GM21786 (cell line): ENCODE data around the gene HOMER2.

Experiments used
- ATAC-seq: cut with Tn5 transposase; IDR thresholded peaks from one replicate; pipeline ENCODE4 v1.9.1; 2021; ENCODE audit not compliant: unreplicated experiment

HOMER2 gene

DNA sequence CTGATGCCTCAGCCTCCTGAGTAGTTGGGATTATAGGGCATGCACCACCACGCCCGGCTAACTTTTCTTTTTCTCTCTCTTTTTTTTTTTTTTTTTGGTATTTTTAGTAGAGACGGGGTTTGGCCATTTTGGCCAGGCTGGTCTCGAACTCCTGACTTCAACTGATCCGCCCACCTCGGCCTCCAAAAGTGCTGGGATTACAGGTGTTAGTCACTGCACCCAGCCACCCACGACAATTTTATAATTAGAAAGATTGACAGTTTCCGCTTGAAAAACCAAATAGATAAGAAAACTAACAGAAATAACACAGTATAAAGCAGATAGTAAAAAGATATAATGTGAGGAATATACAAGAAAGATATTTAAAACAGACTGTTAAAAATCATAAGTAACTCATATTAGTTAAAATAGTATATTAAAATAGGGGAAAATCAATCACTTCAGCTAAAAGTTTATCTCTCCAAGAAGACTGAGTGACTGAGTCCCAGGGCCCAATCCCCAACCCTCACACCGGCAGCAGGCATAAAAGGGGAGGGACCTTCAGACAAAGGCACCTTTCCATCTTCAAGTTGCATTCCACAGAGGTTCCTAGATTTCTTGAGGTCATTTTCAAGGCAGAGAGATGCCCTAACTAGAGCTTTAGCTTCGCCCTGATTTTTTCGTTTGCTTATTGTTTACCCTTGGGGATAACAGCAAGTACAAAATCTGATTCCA lies 144.4 kb downstream of the HOMER2 start:
- ATAC-seq, result no peak

DNA sequence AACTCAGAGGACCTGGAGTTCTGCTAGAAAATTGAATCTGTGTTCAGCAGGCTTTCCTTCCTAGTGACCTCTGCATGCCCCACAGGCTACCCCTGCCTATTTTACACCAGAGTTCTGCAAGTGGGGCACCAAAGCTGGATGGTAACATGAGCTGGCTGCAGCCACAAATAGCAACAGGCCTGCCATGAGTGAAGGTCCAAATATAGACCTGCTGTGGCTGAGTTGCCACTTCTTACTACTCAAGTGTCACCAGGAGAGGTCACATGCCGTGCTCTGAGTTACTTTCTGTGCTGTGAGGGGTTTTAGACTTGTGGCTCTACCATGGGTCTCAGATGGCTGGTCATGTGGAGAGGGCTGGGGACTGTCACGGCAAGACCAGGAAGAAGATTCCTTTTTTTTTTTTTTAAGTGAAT lies 146.5 kb downstream of the HOMER2 start, which contains the start of gene FSD2:
Gene FSD2, minus strand, starts transcription at position 76 of the 413 bp plus-strand sequence. CDS start 18,679 bp downstream, outside the sequence.
- ATAC-seq, result peak; percentile 68

DNA sequence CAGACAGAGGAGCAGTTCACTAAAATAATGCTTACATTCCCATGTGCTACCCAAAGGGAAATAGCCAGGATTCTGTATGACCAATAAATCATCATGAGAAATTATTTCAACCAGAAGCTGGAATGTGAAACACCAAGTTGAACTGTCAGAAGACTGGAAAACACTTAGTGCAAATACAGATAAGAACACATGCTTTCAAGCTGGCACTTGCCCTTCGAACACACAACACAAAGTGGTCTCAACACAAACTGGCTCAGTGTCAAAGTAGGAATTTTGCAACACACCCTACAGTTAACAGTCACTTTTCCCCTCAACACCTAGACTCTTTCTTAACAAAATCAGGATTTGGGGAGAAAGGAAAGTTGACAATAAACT lies 148.0 kb downstream of the HOMER2 start:
- ATAC-seq, result no peak

DNA sequence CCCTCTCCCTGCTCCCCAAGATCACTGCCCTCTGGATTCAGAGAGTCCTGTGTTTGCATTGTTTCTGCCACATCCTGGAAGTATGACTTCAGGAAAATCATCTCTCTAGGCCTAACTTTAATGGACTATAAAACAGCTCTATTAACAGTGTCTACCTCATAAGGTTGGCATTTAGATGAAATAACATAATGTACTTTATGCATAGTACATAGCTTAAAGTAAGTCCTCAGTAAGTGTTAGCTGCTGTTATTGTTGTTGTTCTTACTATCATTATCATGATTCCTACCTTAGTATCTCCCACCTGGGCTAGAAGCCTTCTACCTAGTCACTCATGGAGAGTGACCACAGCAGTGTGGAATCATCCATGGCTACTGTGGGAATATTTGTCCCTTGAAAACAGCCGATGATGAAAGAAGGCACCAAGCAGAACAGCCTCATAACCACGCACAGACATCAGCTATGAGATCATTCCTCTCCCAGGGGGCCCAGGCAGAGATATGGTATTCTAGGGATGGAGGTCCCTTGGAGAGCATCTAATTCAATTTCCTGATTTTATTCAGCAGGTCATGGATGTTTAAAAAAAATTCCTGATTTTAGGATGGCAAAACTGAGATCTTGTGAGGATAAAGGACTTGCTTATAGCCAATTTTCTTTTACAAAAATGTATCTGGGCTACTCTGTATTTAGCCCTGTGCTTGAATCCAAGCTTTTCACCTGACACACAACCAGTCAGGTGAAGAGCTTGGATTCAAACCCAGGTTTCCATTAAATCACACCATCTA lies 148.5 kb downstream of the HOMER2 start:
- no peak for ATAC-seq

DNA sequence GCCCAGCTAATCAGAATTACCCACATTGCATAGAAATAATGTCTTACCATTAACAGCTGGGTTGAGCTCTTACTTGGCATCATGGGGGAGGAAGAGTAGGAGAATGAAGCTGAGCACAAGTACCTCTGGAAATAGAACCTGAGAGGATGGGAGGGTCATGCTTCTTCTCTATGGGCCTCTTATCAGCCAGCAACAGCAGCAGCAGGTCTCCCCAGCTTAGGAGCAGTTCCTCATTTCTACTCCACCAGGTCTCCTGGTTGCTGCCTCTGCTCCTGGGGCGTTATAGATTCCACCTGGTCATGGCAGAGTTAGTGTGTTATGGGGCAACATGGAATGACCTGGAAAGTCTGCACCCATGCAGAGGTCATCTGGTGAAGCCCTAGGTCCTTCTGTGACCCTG lies 150.0 kb downstream of the HOMER2 start:
- ATAC-seq, result no peak

DNA sequence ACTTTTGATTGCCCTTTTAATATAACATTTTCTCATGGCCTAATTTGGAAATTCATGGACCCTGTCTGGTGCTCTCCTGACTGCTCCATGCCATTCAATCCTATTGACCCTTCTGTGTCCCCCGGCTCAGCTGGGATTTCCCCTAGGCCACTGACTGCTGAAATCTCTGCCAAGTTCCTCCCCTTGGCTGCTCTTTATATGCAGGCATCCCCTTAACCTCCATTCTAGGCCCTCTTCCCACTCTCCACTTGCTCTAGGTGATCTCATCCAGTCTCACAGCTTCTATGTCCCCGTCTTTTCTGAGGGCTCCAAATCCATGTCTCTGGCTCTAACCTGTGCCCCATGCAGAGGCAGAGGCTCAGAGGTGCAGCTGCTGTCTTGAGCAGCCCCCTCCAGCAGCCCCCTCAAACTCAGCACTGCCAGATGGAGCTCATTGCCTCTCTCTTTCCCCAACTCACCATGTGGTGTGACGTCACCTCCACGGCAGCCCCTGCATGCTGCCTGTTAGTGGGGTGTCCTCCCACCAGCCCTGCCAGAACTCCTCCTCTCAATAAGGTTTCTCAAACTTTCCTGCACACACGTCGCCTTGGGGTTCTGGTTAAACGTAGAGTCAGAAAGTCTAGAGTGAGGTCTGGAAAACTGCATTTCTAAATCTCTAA lies 153.2 kb downstream of the HOMER2 start:
- ATAC-seq, result no peak
